ENCODE measurements around the gene FBXW5. TPM values are rescaled to one million over a fixed set of nuclear protein-coding genes. Genes with fewer than 3 reads are reported as not detected.

The FBXW5 gene
- total RNA-seq, 4 donors from 2014 or later: 101 to 166 (median 142) TPM

- Histone ChIP-seq H3K27ac (no peak overlapping the region), H3K4me1 (peaks cover 32% of the 10 kb centered on the region), H3K9me3 (no peaks in the 10 kb centered on the region), H3K27me3 (no peaks in the 10 kb centered on the region), H3K4me3 (no peak overlapping the region), H3K36me3 (no peaks in the 10 kb centered on the region)
- TF ChIP-seq EP300 (IDR thresholded peaks at IDR 0.05) (no peak), POLR2A (IDR thresholded peaks at IDR 0.05) (no peak), CTCF (IDR thresholded peaks at IDR 0.05) (no peak), POLR2AphosphoS5 (IDR thresholded peaks at IDR 0.05) (no peak)
- no peak for DNase-seq (ENCODE audit: low spot score in 2 of 2)
- WGBS: 31% methylated on average over 23 of the region's 23 CpGs
Observed at GRCh38 chr9:136965771-136966484, 21.4 kb upstream of the FBXW5 start.

- no peaks in the 10 kb centered on the region for H3K36me3 ChIP-seq
- H3K4me3 ChIP-seq: no peak overlapping the region
- H3K27ac ChIP-seq: no peak overlapping the region
- peaks cover 36% of the 10 kb centered on the region for H3K4me1 ChIP-seq
- TF ChIP-seq POLR2AphosphoS5 (IDR thresholded peaks at IDR 0.05) (no peak), POLR2A (IDR thresholded peaks at IDR 0.05) (no peak), CTCF (IDR thresholded peaks at IDR 0.05) (no peak), EP300 (IDR thresholded peaks at IDR 0.05) (no peak)
- WGBS: 86% methylated on average over 26 of the region's 26 CpGs
- H3K27me3 ChIP-seq: no peaks in the 10 kb centered on the region
- H3K9me3 ChIP-seq: no peaks in the 10 kb centered on the region
- DNase-seq (ENCODE audit: low spot score in 2 of 2): no peak
Observed at GRCh38 chr9:136964833-136965422, 20.4 kb upstream of the FBXW5 start.

- no peak for DNase-seq (ENCODE audit: low spot score in 2 of 2)
Observed at GRCh38 chr9:136964171-136964689, 19.7 kb upstream of the FBXW5 start.

GRCh38 chr9:136963751-136964150 is 19.2 kb upstream of the FBXW5 start:
- Histone ChIP-seq H3K4me1 (peaks cover 41% of the 10 kb centered on the region), H3K27ac (no peak overlapping the region), H3K27me3 (no peaks in the 10 kb centered on the region), H3K36me3 (no peaks in the 10 kb centered on the region), H3K9me3 (no peaks in the 10 kb centered on the region), H3K4me3 (no peak overlapping the region)
- DNase-seq (ENCODE audit: low spot score in 2 of 2): no peak
- 84% methylated on average over 8 of the region's 12 CpGs for WGBS
- TF ChIP-seq CTCF (IDR thresholded peaks at IDR 0.05): no peak
- no peak for TF ChIP-seq POLR2A (IDR thresholded peaks at IDR 0.05)
- TF ChIP-seq POLR2AphosphoS5 (IDR thresholded peaks at IDR 0.05): no peak
- TF ChIP-seq EP300 (IDR thresholded peaks at IDR 0.05): no peak

More at GRCh38 chr9:136964171-136964689, 19.7 kb upstream of the FBXW5 start:
- 57% methylated on average over 15 of the region's 22 CpGs for WGBS
- Histone ChIP-seq H3K9me3 (no peaks in the 10 kb centered on the region), H3K36me3 (no peaks in the 10 kb centered on the region), H3K27me3 (no peaks in the 10 kb centered on the region), H3K4me1 (peaks cover 41% of the 10 kb centered on the region), H3K4me3 (no peak overlapping the region), H3K27ac (no peak overlapping the region)
- no peak for TF ChIP-seq CTCF (IDR thresholded peaks at IDR 0.05)
- no peak for TF ChIP-seq POLR2AphosphoS5 (IDR thresholded peaks at IDR 0.05)
- TF ChIP-seq EP300 (IDR thresholded peaks at IDR 0.05): no peak
- no peak for TF ChIP-seq POLR2A (IDR thresholded peaks at IDR 0.05)

- Histone ChIP-seq H3K27me3 (no peaks in the 10 kb centered on the region), H3K4me1 (peaks cover 41% of the 10 kb centered on the region), H3K27ac (no peak overlapping the region), H3K36me3 (no peaks in the 10 kb centered on the region), H3K9me3 (no peaks in the 10 kb centered on the region), H3K4me3 (no peak overlapping the region)
- WGBS: 83% methylated on average over 9 of the region's 15 CpGs
- no peak for DNase-seq (ENCODE audit: low spot score in 2 of 2)
- no peak for TF ChIP-seq POLR2A (IDR thresholded peaks at IDR 0.05)
- no peak for TF ChIP-seq EP300 (IDR thresholded peaks at IDR 0.05)
- no peak for TF ChIP-seq CTCF (IDR thresholded peaks at IDR 0.05)
- TF ChIP-seq POLR2AphosphoS5 (IDR thresholded peaks at IDR 0.05): no peak
Observed at GRCh38 chr9:136963341-136963740, 18.8 kb upstream of the FBXW5 start.

All from suprapubic skin (tissue), 4 donors.